ENCODE results near the gene DDX17.

The DDX17 gene

GRCh38 chr22:38494498-38494897 lies 11.6 kb downstream of the DDX17 start:
- Histone ChIP-seq H3K9ac (ENCODE audit: low read length in 5 of 5) (no peak overlapping the region), H3K27ac (ENCODE audit: low read depth, low read length) (no peak overlapping the region), H3K9me3 (ENCODE audit: control insufficient read depth in 5 of 5, low read length in 5 of 5) (no peaks in the 10 kb centered on the region), H3K4me3 (ENCODE audit: low read depth in 1 of 5, low read length in 5 of 5) (no peak overlapping the region), H3K27me3 (ENCODE audit: control insufficient read depth in 5 of 5, insufficient read depth in 4 of 5, low read length in 5 of 5) (no peaks in the 10 kb centered on the region), H3K36me3 (ENCODE audit: control insufficient read depth in 5 of 5, insufficient read depth in 5 of 5, low read length in 5 of 5) (peaks cover 53 to 99% (median 97%) of the 10 kb centered on the region in 5 donors), H3K4me1 (ENCODE audit: control insufficient read depth in 5 of 5, insufficient read depth in 5 of 5, low read length in 5 of 5) (peaks cover 0 to 8% (median 5%) of the 10 kb centered on the region in 5 donors)

GRCh38 chr22:38491707-38492348 lies 14.3 kb downstream of the DDX17 start:
- Histone ChIP-seq H3K4me3 (ENCODE audit: low read depth in 1 of 5, low read length in 5 of 5) (no peak overlapping the region), H3K9ac (ENCODE audit: low read length in 5 of 5) (no peak overlapping the region), H3K4me1 (ENCODE audit: control insufficient read depth in 5 of 5, insufficient read depth in 5 of 5, low read length in 5 of 5) (peaks cover 0 to 6% (median 5%) of the 10 kb centered on the region in 5 donors), H3K36me3 (ENCODE audit: control insufficient read depth in 5 of 5, insufficient read depth in 5 of 5, low read length in 5 of 5) (peaks cover 53 to 97% (median 94%) of the 10 kb centered on the region in 5 donors), H3K27ac (ENCODE audit: low read depth, low read length) (peak overlapping the region; percentile 37), H3K9me3 (ENCODE audit: control insufficient read depth in 5 of 5, low read length in 5 of 5) (no peaks in the 10 kb centered on the region), H3K27me3 (ENCODE audit: control insufficient read depth in 5 of 5, insufficient read depth in 4 of 5, low read length in 5 of 5) (no peaks in the 10 kb centered on the region)

GRCh38 chr22:38490915-38491314 lies 15.2 kb downstream of the DDX17 start:
- no peak overlapping the region for H3K9ac ChIP-seq (ENCODE audit: low read length in 5 of 5)
- no peak overlapping the region for H3K4me3 ChIP-seq (ENCODE audit: low read depth in 1 of 5, low read length in 5 of 5)
- H3K36me3 ChIP-seq (ENCODE audit: control insufficient read depth in 5 of 5, insufficient read depth in 5 of 5, low read length in 5 of 5) = peaks cover 56 to 97% (median 94%) of the 10 kb centered on the region in 5 donors
- peaks cover 0 to 7% (median 6%) of the 10 kb centered on the region in 5 donors for H3K4me1 ChIP-seq (ENCODE audit: control insufficient read depth in 5 of 5, insufficient read depth in 5 of 5, low read length in 5 of 5)
- H3K27ac ChIP-seq (ENCODE audit: low read depth, low read length) = peak overlapping the region; percentile 45
- no peaks in the 10 kb centered on the region for H3K9me3 ChIP-seq (ENCODE audit: control insufficient read depth in 5 of 5, low read length in 5 of 5)
- H3K27me3 ChIP-seq (ENCODE audit: control insufficient read depth in 5 of 5, insufficient read depth in 4 of 5, low read length in 5 of 5) = no peaks in the 10 kb centered on the region

GRCh38 chr22:38490475-38490874 lies 15.6 kb downstream of the DDX17 start:
- Histone ChIP-seq H3K27ac (ENCODE audit: low read depth, low read length) (peak overlapping the region; percentile 45), H3K27me3 (ENCODE audit: control insufficient read depth in 5 of 5, insufficient read depth in 4 of 5, low read length in 5 of 5) (no peaks in the 10 kb centered on the region), H3K4me3 (ENCODE audit: low read depth in 1 of 5, low read length in 5 of 5) (no peak overlapping the region), H3K9me3 (ENCODE audit: control insufficient read depth in 5 of 5, low read length in 5 of 5) (no peaks in the 10 kb centered on the region), H3K4me1 (ENCODE audit: control insufficient read depth in 5 of 5, insufficient read depth in 5 of 5, low read length in 5 of 5) (peaks cover 0 to 8% (median 6%) of the 10 kb centered on the region in 5 donors), H3K9ac (ENCODE audit: low read length in 5 of 5) (no peak overlapping the region), H3K36me3 (ENCODE audit: control insufficient read depth in 5 of 5, insufficient read depth in 5 of 5, low read length in 5 of 5) (peaks cover 52 to 96% (median 93%) of the 10 kb centered on the region in 5 donors)

- Histone ChIP-seq H3K4me3 (ENCODE audit: low read depth in 1 of 5, low read length in 5 of 5) (no peak overlapping the region), H3K36me3 (ENCODE audit: control insufficient read depth in 5 of 5, insufficient read depth in 5 of 5, low read length in 5 of 5) (peaks cover 56 to 96% (median 92%) of the 10 kb centered on the region in 5 donors), H3K9me3 (ENCODE audit: control insufficient read depth in 5 of 5, low read length in 5 of 5) (no peaks in the 10 kb centered on the region), H3K9ac (ENCODE audit: low read length in 5 of 5) (no peak overlapping the region), H3K27ac (ENCODE audit: low read depth, low read length) (peak overlapping the region; percentile 17), H3K27me3 (ENCODE audit: control insufficient read depth in 5 of 5, insufficient read depth in 4 of 5, low read length in 5 of 5) (no peaks in the 10 kb centered on the region), H3K4me1 (ENCODE audit: control insufficient read depth in 5 of 5, insufficient read depth in 5 of 5, low read length in 5 of 5) (peaks cover 0 to 8% (median 6%) of the 10 kb centered on the region in 5 donors)
These were observed 16.5 kb downstream of the DDX17 start for GRCh38 chr22:38489561-38490145.

GRCh38 chr22:38489142-38489541 lies 17.0 kb downstream of the DDX17 start:
- no peak overlapping the region for H3K4me3 ChIP-seq (ENCODE audit: low read depth in 1 of 5, low read length in 5 of 5)
- no peak overlapping the region for H3K27ac ChIP-seq (ENCODE audit: low read depth, low read length)
- peaks cover 56 to 96% (median 92%) of the 10 kb centered on the region in 5 donors for H3K36me3 ChIP-seq (ENCODE audit: control insufficient read depth in 5 of 5, insufficient read depth in 5 of 5, low read length in 5 of 5)

GRCh38 chr22:38487946-38488345 lies 18.2 kb downstream of the DDX17 start:
- no peaks in the 10 kb centered on the region for H3K9me3 ChIP-seq (ENCODE audit: control insufficient read depth in 5 of 5, low read length in 5 of 5)
- H3K27ac ChIP-seq (ENCODE audit: low read depth, low read length) = peak overlapping the region; percentile 27
- no peak overlapping the region for H3K9ac ChIP-seq (ENCODE audit: low read length in 5 of 5)
- no peak overlapping the region for H3K4me3 ChIP-seq (ENCODE audit: low read depth in 1 of 5, low read length in 5 of 5)
- H3K27me3 ChIP-seq (ENCODE audit: control insufficient read depth in 5 of 5, insufficient read depth in 4 of 5, low read length in 5 of 5) = no peaks in the 10 kb centered on the region
- H3K4me1 ChIP-seq (ENCODE audit: control insufficient read depth in 5 of 5, insufficient read depth in 5 of 5, low read length in 5 of 5) = peaks cover 0 to 8% (median 6%) of the 10 kb centered on the region in 5 donors
- peaks cover 60 to 96% (median 92%) of the 10 kb centered on the region in 5 donors for H3K36me3 ChIP-seq (ENCODE audit: control insufficient read depth in 5 of 5, insufficient read depth in 5 of 5, low read length in 5 of 5)

More at GRCh38 chr22:38489142-38489541, 17.0 kb downstream of the DDX17 start:
- Histone ChIP-seq H3K4me1 (ENCODE audit: control insufficient read depth in 5 of 5, insufficient read depth in 5 of 5, low read length in 5 of 5) (peaks cover 0 to 8% (median 6%) of the 10 kb centered on the region in 5 donors), H3K9ac (ENCODE audit: low read length in 5 of 5) (no peak overlapping the region), H3K9me3 (ENCODE audit: control insufficient read depth in 5 of 5, low read length in 5 of 5) (no peaks in the 10 kb centered on the region), H3K27me3 (ENCODE audit: control insufficient read depth in 5 of 5, insufficient read depth in 4 of 5, low read length in 5 of 5) (no peaks in the 10 kb centered on the region)

GRCh38 chr22:38485783-38486182 lies 20.3 kb downstream of the DDX17 start:
- Histone ChIP-seq H3K9me3 (ENCODE audit: control insufficient read depth in 5 of 5, low read length in 5 of 5) (no peaks in the 10 kb centered on the region), H3K9ac (ENCODE audit: low read length in 5 of 5) (no peak overlapping the region), H3K4me3 (ENCODE audit: low read depth in 1 of 5, low read length in 5 of 5) (no peak overlapping the region), H3K36me3 (ENCODE audit: control insufficient read depth in 5 of 5, insufficient read depth in 5 of 5, low read length in 5 of 5) (peaks cover 65 to 96% (median 92%) of the 10 kb centered on the region in 5 donors), H3K4me1 (ENCODE audit: control insufficient read depth in 5 of 5, insufficient read depth in 5 of 5, low read length in 5 of 5) (peaks cover 0 to 6% (median 4%) of the 10 kb centered on the region in 5 donors), H3K27ac (ENCODE audit: low read depth, low read length) (no peak overlapping the region), H3K27me3 (ENCODE audit: control insufficient read depth in 5 of 5, insufficient read depth in 4 of 5, low read length in 5 of 5) (no peaks in the 10 kb centered on the region)

GRCh38 chr22:38484244-38484643 lies 21.9 kb downstream of the DDX17 start:
- no peak overlapping the region for H3K9ac ChIP-seq (ENCODE audit: low read length in 5 of 5)
- peaks cover 56 to 88% (median 83%) of the 10 kb centered on the region in 5 donors for H3K36me3 ChIP-seq (ENCODE audit: control insufficient read depth in 5 of 5, insufficient read depth in 5 of 5, low read length in 5 of 5)
- H3K4me3 ChIP-seq (ENCODE audit: low read depth in 1 of 5, low read length in 5 of 5) = no peak overlapping the region
- H3K27ac ChIP-seq (ENCODE audit: low read depth, low read length) = no peak overlapping the region
- no peaks in the 10 kb centered on the region for H3K9me3 ChIP-seq (ENCODE audit: control insufficient read depth in 5 of 5, low read length in 5 of 5)
- peaks cover 0 to 3% (median 0%) of the 10 kb centered on the region in 5 donors for H3K4me1 ChIP-seq (ENCODE audit: control insufficient read depth in 5 of 5, insufficient read depth in 5 of 5, low read length in 5 of 5)
- H3K27me3 ChIP-seq (ENCODE audit: control insufficient read depth in 5 of 5, insufficient read depth in 4 of 5, low read length in 5 of 5) = no peaks in the 10 kb centered on the region

- H3K9ac ChIP-seq (ENCODE audit: low read length in 5 of 5) = no peak overlapping the region
- H3K27me3 ChIP-seq (ENCODE audit: control insufficient read depth in 5 of 5, insufficient read depth in 4 of 5, low read length in 5 of 5) = no peaks in the 10 kb centered on the region
- H3K4me1 ChIP-seq (ENCODE audit: control insufficient read depth in 5 of 5, insufficient read depth in 5 of 5, low read length in 5 of 5) = peaks cover 0 to 3% (median 0%) of the 10 kb centered on the region in 5 donors
- peaks cover 45 to 76% (median 72%) of the 10 kb centered on the region in 5 donors for H3K36me3 ChIP-seq (ENCODE audit: control insufficient read depth in 5 of 5, insufficient read depth in 5 of 5, low read length in 5 of 5)
- H3K27ac ChIP-seq (ENCODE audit: low read depth, low read length) = no peak overlapping the region
- H3K9me3 ChIP-seq (ENCODE audit: control insufficient read depth in 5 of 5, low read length in 5 of 5) = no peaks in the 10 kb centered on the region
- no peak overlapping the region for H3K4me3 ChIP-seq (ENCODE audit: low read depth in 1 of 5, low read length in 5 of 5)
These were observed 23.3 kb downstream of the DDX17 start for GRCh38 chr22:38482662-38483308.
